Astrocyte (in vitro differentiated cells and primary cell): ENCODE data around the gene COLGALT1. TPM values are rescaled to one million over a fixed set of nuclear protein-coding genes. Genes with fewer than 3 reads are reported as not detected.

Source experiments
- DNase-seq: peaks from one replicate; pipeline ENCODE4 v3.0.0-alpha.2; 2010; ENCODE audit warnings: low read depth
- FAIRE-seq: peaks from 2 replicates; lab custom pipeline; 2011; peaks lifted over from hg19 to GRCh38; lab: Jason Lieb, UNC
- H2AFZ ChIP-seq: 2 replicates; pipeline ENCODE4 v1.6.0; 2012; ENCODE audit warnings: low read depth, low read length, inconsistent platforms
- H3K27ac ChIP-seq: 2 replicates; pipeline ENCODE4 v1.5.1; 2011; ENCODE audit warnings: low read depth, low read length, inconsistent platforms
- H3K27me3 ChIP-seq: 2 replicates; pipeline ENCODE4 v1.6.0; 2011; ENCODE audit warnings: low read length, inconsistent platforms; ENCODE audit not compliant: insufficient read depth
- H3K36me3 ChIP-seq: 2 replicates; pipeline ENCODE4 v1.5.1; 2011; ENCODE audit warnings: low read length, inconsistent platforms; ENCODE audit not compliant: insufficient read depth
- H3K4me1 ChIP-seq: 2 replicates; pipeline ENCODE4 v1.5.1; 2011; ENCODE audit warnings: low read length, inconsistent platforms; ENCODE audit not compliant: insufficient read depth
- H3K4me2 ChIP-seq: 2 replicates; pipeline ENCODE4 v1.6.0; 2012; ENCODE audit warnings: low read length, inconsistent platforms
- H3K4me3 ChIP-seq: 2 replicates; pipeline ENCODE4 v1.5.1; 2011; ENCODE audit warnings: low read depth, mild to moderate bottlenecking, low read length, inconsistent platforms; ENCODE audit not compliant: insufficient read depth
- H3K79me2 ChIP-seq: 2 replicates; pipeline ENCODE4 v1.6.0; 2012; ENCODE audit warnings: mild to moderate bottlenecking, low read length, inconsistent platforms; ENCODE audit not compliant: insufficient read depth
- H3K9ac ChIP-seq: 2 replicates; pipeline ENCODE4 v1.6.0; 2012; ENCODE audit warnings: mild to moderate bottlenecking, low read length, inconsistent platforms
- H3K9me3 ChIP-seq: 2 replicates; pipeline ENCODE4 v1.5.1; 2012; ENCODE audit warnings: low read depth, mild to moderate bottlenecking, low read length, inconsistent platforms; ENCODE audit not compliant: insufficient read depth
- H4K20me1 ChIP-seq: 2 replicates; pipeline ENCODE4 v1.6.0; 2012; ENCODE audit warnings: low read length, inconsistent platforms; ENCODE audit not compliant: insufficient read depth
- H3K27ac Mint-ChIP-seq: one replicate; pipeline ENCODE4 v1.8.0; 2021; ENCODE audit warnings: mild to moderate bottlenecking, mixed read lengths; ENCODE audit not compliant: unreplicated experiment
- H3K27me3 Mint-ChIP-seq: one replicate; pipeline ENCODE4 v1.8.0; 2021; ENCODE audit warnings: low read depth, mixed read lengths; ENCODE audit not compliant: unreplicated experiment
- H3K36me3 Mint-ChIP-seq: one replicate; pipeline ENCODE4 v1.8.0; 2021; ENCODE audit warnings: low read depth, mixed read lengths; ENCODE audit not compliant: unreplicated experiment
- H3K4me1 Mint-ChIP-seq: one replicate; pipeline ENCODE4 v1.8.0; 2021; ENCODE audit warnings: low read depth, mixed read lengths; ENCODE audit not compliant: unreplicated experiment
- H3K4me3 Mint-ChIP-seq: one replicate; pipeline ENCODE4 v1.8.0; 2021; ENCODE audit warnings: mild to moderate bottlenecking, moderate library complexity, mixed read lengths; ENCODE audit not compliant: unreplicated experiment
- H3K9me3 Mint-ChIP-seq: one replicate; pipeline ENCODE4 v1.8.0; 2021; ENCODE audit warnings: mild to moderate bottlenecking, mixed read lengths; ENCODE audit not compliant: unreplicated experiment
- EZH2 ChIP-seq: IDR thresholded peaks from 2 replicates; pipeline ENCODE4 v1.6.1; 2012; ENCODE audit warnings: mild to moderate bottlenecking, low read length, inconsistent platforms; ENCODE audit not compliant: insufficient read depth
- total RNA-seq: library from RNA; stranded (reverse); gene quantifications from 2 replicates; pipeline ENCODE4 v1.2.1, GENCODE V29; 2021
- TF ChIP-seq, protein P1 (sequence below): IDR thresholded peaks from 2 replicates; pipeline ENCODE4 v1.5.1; 2011; ENCODE audit warnings: low read depth, mild to moderate bottlenecking, inconsistent platforms, low read length, moderate library complexity; ENCODE audit not compliant: insufficient read depth

Gene COLGALT1
- total RNA-seq, 1 donor from 2014 or later: 137 TPM

DNA sequence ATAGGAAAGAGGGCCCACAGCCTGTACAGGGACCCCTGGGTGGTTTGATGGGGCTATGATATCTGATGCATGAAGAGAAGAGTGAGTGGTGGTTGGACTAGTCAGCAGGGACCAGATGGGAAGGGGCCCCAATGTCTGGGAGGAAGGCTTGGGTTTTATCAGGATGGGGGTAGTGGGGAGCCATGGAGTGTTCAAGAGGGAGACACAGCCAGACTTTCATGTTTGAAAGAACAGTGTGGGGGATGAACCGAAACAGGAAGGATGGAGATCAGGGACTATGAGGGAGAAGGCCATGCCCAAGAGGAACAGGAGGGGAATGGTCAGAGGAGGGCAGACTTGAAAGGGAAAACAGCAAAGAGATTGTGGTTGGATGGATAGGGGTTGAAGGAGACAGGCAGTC lies 69.6 kb downstream of the COLGALT1 start:
- H3K4me3 ChIP-seq: no peak overlapping the region
- no peaks in the 10 kb centered on the region for H3K79me2 ChIP-seq
- no peaks in the 10 kb centered on the region for H3K36me3 ChIP-seq
- no peak overlapping the region for H3K9ac ChIP-seq
- no peaks in the 10 kb centered on the region for H3K4me1 ChIP-seq
- H3K27me3 ChIP-seq: no peaks in the 10 kb centered on the region
- TF ChIP-seq, protein P1, sequence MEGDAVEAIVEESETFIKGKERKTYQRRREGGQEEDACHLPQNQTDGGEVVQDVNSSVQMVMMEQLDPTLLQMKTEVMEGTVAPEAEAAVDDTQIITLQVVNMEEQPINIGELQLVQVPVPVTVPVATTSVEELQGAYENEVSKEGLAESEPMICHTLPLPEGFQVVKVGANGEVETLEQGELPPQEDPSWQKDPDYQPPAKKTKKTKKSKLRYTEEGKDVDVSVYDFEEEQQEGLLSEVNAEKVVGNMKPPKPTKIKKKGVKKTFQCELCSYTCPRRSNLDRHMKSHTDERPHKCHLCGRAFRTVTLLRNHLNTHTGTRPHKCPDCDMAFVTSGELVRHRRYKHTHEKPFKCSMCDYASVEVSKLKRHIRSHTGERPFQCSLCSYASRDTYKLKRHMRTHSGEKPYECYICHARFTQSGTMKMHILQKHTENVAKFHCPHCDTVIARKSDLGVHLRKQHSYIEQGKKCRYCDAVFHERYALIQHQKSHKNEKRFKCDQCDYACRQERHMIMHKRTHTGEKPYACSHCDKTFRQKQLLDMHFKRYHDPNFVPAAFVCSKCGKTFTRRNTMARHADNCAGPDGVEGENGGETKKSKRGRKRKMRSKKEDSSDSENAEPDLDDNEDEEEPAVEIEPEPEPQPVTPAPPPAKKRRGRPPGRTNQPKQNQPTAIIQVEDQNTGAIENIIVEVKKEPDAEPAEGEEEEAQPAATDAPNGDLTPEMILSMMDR: no peak
- no peak for TF ChIP-seq EZH2
- Mint-ChIP-seq H3K4me1 (no peaks in the 10 kb centered on the region), H3K36me3 (no peaks in the 10 kb centered on the region), H3K27ac (no peak overlapping the region), H3K4me3 (no peak overlapping the region), H3K9me3 (peaks cover 9% of the 10 kb centered on the region), H3K27me3 (peaks cover 6% of the 10 kb centered on the region)
- H4K20me1 ChIP-seq: no peaks in the 10 kb centered on the region
- no peaks in the 10 kb centered on the region for H3K9me3 ChIP-seq
- no peak for DNase-seq
- no peak overlapping the region for H3K27ac ChIP-seq
- H2AFZ ChIP-seq: no peak overlapping the region
- FAIRE-seq: no peak
- H3K4me2 ChIP-seq: no peak overlapping the region

DNA sequence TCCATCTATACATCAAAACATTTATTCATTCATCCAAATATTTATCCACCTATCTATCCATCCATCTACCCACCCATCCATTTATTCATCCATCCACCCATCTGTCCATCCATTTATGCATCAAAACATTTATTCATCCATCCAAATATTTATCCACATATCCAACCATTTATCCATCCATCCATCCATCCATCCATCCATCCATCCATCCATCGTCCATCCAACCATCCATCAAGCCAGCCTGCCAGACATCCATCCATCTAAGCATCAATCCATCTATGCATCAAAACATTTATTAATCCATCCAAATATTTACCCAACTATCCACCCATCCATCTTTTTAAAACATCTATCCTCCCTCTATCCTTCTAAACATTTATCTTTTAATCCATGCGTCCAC lies 70.5 kb downstream of the COLGALT1 start:
- no peak overlapping the region for H3K4me3 ChIP-seq
- H3K4me1 Mint-ChIP-seq: no peaks in the 10 kb centered on the region
- no peaks in the 10 kb centered on the region for H4K20me1 ChIP-seq
- H3K4me2 ChIP-seq: no peak overlapping the region
- H3K9me3 ChIP-seq: no peaks in the 10 kb centered on the region
- H3K27ac Mint-ChIP-seq: no peak overlapping the region
- FAIRE-seq (no peak), DNase-seq (no peak)
- H3K36me3 ChIP-seq: no peaks in the 10 kb centered on the region
- H3K4me1 ChIP-seq: no peaks in the 10 kb centered on the region
- no peak for TF ChIP-seq EZH2
- no peaks in the 10 kb centered on the region for H3K79me2 ChIP-seq
- H2AFZ ChIP-seq: no peak overlapping the region
- H3K27me3 ChIP-seq: no peaks in the 10 kb centered on the region
- no peak overlapping the region for H3K4me3 Mint-ChIP-seq
- no peak overlapping the region for H3K27ac ChIP-seq
- no peak overlapping the region for H3K9ac ChIP-seq
- H3K27me3 Mint-ChIP-seq: peaks cover 4% of the 10 kb centered on the region
- H3K36me3 Mint-ChIP-seq: no peaks in the 10 kb centered on the region
- H3K9me3 Mint-ChIP-seq: peaks cover 9% of the 10 kb centered on the region

DNA sequence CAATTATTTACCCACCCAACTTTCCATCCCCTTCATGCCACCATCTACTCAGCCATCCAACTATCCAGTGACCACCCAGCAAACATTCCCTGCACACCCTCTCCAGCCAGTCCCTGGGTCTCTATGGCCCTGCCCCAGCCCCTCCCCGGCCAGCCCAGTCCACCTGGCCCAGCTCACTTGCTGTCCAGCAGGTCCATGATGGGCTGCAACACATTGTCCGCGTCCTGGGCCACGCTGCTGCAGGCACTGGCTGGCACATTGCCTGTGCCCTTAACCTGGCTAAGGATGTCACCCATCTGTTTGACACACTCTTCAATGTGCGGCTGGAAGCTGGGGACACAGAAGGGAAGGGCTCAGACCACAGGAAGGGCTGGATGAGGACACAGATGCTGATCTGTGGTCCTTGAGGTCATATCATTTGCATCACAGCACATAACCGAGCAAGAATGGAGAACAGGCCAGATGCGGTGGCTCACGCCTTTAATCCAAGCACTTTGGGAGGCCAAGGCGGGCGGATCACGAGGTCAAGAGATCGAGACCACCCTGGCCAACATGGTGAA lies 71.1 kb downstream of the COLGALT1 start:
- Mint-ChIP-seq H3K27ac (no peak overlapping the region), H3K27me3 (no peaks in the 10 kb centered on the region), H3K36me3 (no peaks in the 10 kb centered on the region), H3K4me1 (no peaks in the 10 kb centered on the region), H3K4me3 (no peak overlapping the region), H3K9me3 (peaks cover 8% of the 10 kb centered on the region)
- no peak overlapping the region for H2AFZ ChIP-seq
- no peaks in the 10 kb centered on the region for H4K20me1 ChIP-seq
- H3K79me2 ChIP-seq: no peaks in the 10 kb centered on the region
- H3K9ac ChIP-seq: no peak overlapping the region
- DNase-seq: no peak
- FAIRE-seq: no peak
- no peak for TF ChIP-seq EZH2
- TF ChIP-seq, protein P1: no peak
- no peak overlapping the region for H3K4me2 ChIP-seq
- H3K27ac ChIP-seq: no peak overlapping the region
- H3K9me3 ChIP-seq: no peaks in the 10 kb centered on the region
- no peaks in the 10 kb centered on the region for H3K36me3 ChIP-seq
- no peak overlapping the region for H3K4me3 ChIP-seq
- no peaks in the 10 kb centered on the region for H3K27me3 ChIP-seq
- H3K4me1 ChIP-seq: no peaks in the 10 kb centered on the region
